Liver (tissue), 9 donors: ENCODE data around the gene GFY. TPM values are rescaled to one million over a fixed set of nuclear protein-coding genes. Genes with fewer than 3 reads are reported as not detected.

Experiments used
- DNase-seq: peaks from one replicate; pipeline ENCODE4 v3.0.0-alpha.2; 2017; ENCODE audit warnings: low spot score
- H3K27ac ChIP-seq, 2 donors: one replicate each; pipeline ENCODE4 v1.7.0; 2013; ENCODE audit warnings: inconsistent platforms in 2 of 2, low read length in 2 of 2, control low read depth in 1 of 2, low read depth in 1 of 2, mild to moderate bottlenecking in 1 of 2
- H3K27me3 ChIP-seq, 4 donors: one replicate each; pipeline versions ENCODE4 v1.6.1 to v1.7.0; 2013; ENCODE audit warnings: low read length in 3 of 4, inconsistent platforms in 1 of 4, mild to moderate bottlenecking in 1 of 4, moderate library complexity in 1 of 4; ENCODE audit not compliant: control insufficient read depth in 4 of 4, insufficient read depth in 4 of 4
- H3K36me3 ChIP-seq, 4 donors: one replicate each; pipeline versions ENCODE4 v1.6.1 to v1.7.0; 2013; ENCODE audit warnings: low read length in 3 of 4, mild to moderate bottlenecking in 3 of 4, low read depth in 1 of 4, moderate library complexity in 1 of 4; ENCODE audit not compliant: control insufficient read depth in 4 of 4, insufficient read depth in 3 of 4
- H3K4me1 ChIP-seq, 4 donors: one replicate each; pipeline versions ENCODE4 v1.6.1 to v1.7.0; 2013; ENCODE audit warnings: low read length in 3 of 4, mild to moderate bottlenecking in 3 of 4, moderate library complexity in 1 of 4; ENCODE audit not compliant: control insufficient read depth in 4 of 4, insufficient read depth in 4 of 4
- H3K4me3 ChIP-seq, 3 donors: one replicate each; pipeline versions ENCODE4 v1.6.1 to v1.7.0; 2013; ENCODE audit warnings: low read length in 3 of 3, control low read depth in 1 of 3, low read depth in 1 of 3, mild to moderate bottlenecking in 1 of 3
- H3K9ac ChIP-seq, 2 donors: one replicate each; pipeline ENCODE4 v1.7.0; 2013; ENCODE audit warnings: low read length in 2 of 2, mild to moderate bottlenecking in 2 of 2, moderate library complexity in 2 of 2, control low read depth in 1 of 2, low read depth in 1 of 2
- H3K9me3 ChIP-seq, 4 donors: one replicate each; pipeline versions ENCODE4 v1.6.1 to v1.7.0; 2013; ENCODE audit warnings: low read length in 3 of 4; ENCODE audit not compliant: control insufficient read depth in 4 of 4
- EGR1 ChIP-seq, 2 donors: IDR thresholded peaks; 2 replicates each; pipeline ENCODE4 v1.6.1; 2016 to 2018; ENCODE audit warnings: antibody characterized with exemption in 2 of 2, low read depth in 2 of 2
- FOXA1 ChIP-seq: IDR thresholded peaks from 2 replicates; pipeline ENCODE4 v1.6.1; 2016; ENCODE audit warnings: antibody characterized with exemption
- FOXA2 ChIP-seq: IDR thresholded peaks from 2 replicates; pipeline ENCODE4 v1.6.1; 2016; ENCODE audit warnings: antibody characterized with exemption
- GABPA ChIP-seq, 2 donors: IDR thresholded peaks in 1 of 2; conservative IDR thresholded peaks in 1 of 2; 2 replicates each; pipeline ENCODE4 v1.6.1; 2016; ENCODE audit warnings: antibody characterized with exemption in 2 of 2, mild to moderate bottlenecking in 1 of 2, moderate library complexity in 1 of 2
- HNF4A ChIP-seq, 2 donors: conservative IDR thresholded peaks; 2 replicates each; pipeline ENCODE4 v1.6.1; 2016; ENCODE audit warnings: antibody characterized with exemption in 2 of 2, mild to moderate bottlenecking in 2 of 2
- HNF4G ChIP-seq: IDR thresholded peaks from 2 replicates; pipeline ENCODE4 v1.6.1; 2016; ENCODE audit warnings: antibody characterized with exemption
- JUND ChIP-seq, 2 donors: IDR thresholded peaks; 2 replicates each; pipeline ENCODE4 v1.6.1; 2016; ENCODE audit warnings: antibody characterized with exemption in 2 of 2
- NR2F2 ChIP-seq: IDR thresholded peaks from 2 replicates; pipeline ENCODE4 v1.6.1; 2016; ENCODE audit warnings: antibody characterized with exemption
- RAD21 ChIP-seq, 2 donors: IDR thresholded peaks; 2 replicates each; pipeline ENCODE4 v1.6.1; 2016; ENCODE audit warnings: antibody characterized with exemption in 2 of 2, mild to moderate bottlenecking in 2 of 2
- RXRA ChIP-seq, 2 donors: IDR thresholded peaks; 2 replicates each; pipeline ENCODE4 v1.6.1; 2017 to 2018; ENCODE audit warnings: antibody characterized with exemption in 2 of 2, mild to moderate bottlenecking in 1 of 2
- SP1 ChIP-seq: IDR thresholded peaks from 2 replicates; pipeline ENCODE4 v1.6.1; 2018; ENCODE audit warnings: antibody characterized with exemption, mild to moderate bottlenecking
- TAF1 ChIP-seq: conservative IDR thresholded peaks from 2 replicates; pipeline ENCODE4 v1.6.1; 2016; ENCODE audit warnings: antibody characterized with exemption, mild to moderate bottlenecking
- YY1 ChIP-seq: IDR thresholded peaks from 2 replicates; pipeline ENCODE4 v1.6.1; 2016; ENCODE audit warnings: antibody characterized with exemption, mild to moderate bottlenecking
- WGBS: extraction: QIAGEN DNeasy Blood & Tissue Kit; methylation state at CpG from one replicate; pipeline ENCODE4 v1.1.7; 2013; 5-methylcytosine and 5-hydroxymethylcytosine counted together
- polyA plus RNA-seq, 2 donors: library from polyadenylated mRNA; stranded (reverse) in 1 of 2; unstranded in 1 of 2; fragments of 200-250 nt in 1 of 2; fragments of >200 nt in 1 of 2; fragmentation: Nextera tagmentation in 1 of 2; extraction: Ambion mirVana in 1 of 2; gene quantifications; one replicate each; pipeline versions ENCODE4 v1.2.1 to v1.2.3, GENCODE V29; 2013 to 2015
- total RNA-seq, 2 donors: library from RNA; depleted of rRNA; stranded (reverse); fragments of >200 nt; gene quantifications; one replicate each; pipeline ENCODE4 v1.2.3, GENCODE V29; 2014
- TF ChIP-seq, protein P1 (sequence below): IDR thresholded peaks from 2 replicates; pipeline ENCODE4 v1.6.1; 2016; ENCODE audit warnings: antibody characterized with exemption
- TF ChIP-seq, protein P2 (sequence below): IDR thresholded peaks from 2 replicates; pipeline ENCODE4 v1.6.1; 2016; ENCODE audit warnings: antibody characterized with exemption, mild to moderate bottlenecking
- TF ChIP-seq, protein P3 (sequence below): IDR thresholded peaks from 2 replicates; pipeline ENCODE4 v1.6.1; 2016; ENCODE audit warnings: antibody characterized with exemption
- TF ChIP-seq, protein P4 (sequence below): IDR thresholded peaks from 2 replicates; pipeline ENCODE4 v1.6.1; 2016; ENCODE audit warnings: antibody characterized with exemption
- TF ChIP-seq, protein P5 (sequence below): fragments of 150-350 bp; IDR thresholded peaks from 2 replicates; pipeline ENCODE4 v1.5.1; 2017; ENCODE audit warnings: improper control_type of control experiment, low read depth, low read length; ENCODE audit not compliant: missing input control
- donor health status: healthy.
- donor health status: healthy.
- donor health status: healthy.
- donor health status: healthy.
- donor health status: healthy.

GFY gene
- total and polyA plus RNA-seq, 4 donors, result not detected

DNA sequence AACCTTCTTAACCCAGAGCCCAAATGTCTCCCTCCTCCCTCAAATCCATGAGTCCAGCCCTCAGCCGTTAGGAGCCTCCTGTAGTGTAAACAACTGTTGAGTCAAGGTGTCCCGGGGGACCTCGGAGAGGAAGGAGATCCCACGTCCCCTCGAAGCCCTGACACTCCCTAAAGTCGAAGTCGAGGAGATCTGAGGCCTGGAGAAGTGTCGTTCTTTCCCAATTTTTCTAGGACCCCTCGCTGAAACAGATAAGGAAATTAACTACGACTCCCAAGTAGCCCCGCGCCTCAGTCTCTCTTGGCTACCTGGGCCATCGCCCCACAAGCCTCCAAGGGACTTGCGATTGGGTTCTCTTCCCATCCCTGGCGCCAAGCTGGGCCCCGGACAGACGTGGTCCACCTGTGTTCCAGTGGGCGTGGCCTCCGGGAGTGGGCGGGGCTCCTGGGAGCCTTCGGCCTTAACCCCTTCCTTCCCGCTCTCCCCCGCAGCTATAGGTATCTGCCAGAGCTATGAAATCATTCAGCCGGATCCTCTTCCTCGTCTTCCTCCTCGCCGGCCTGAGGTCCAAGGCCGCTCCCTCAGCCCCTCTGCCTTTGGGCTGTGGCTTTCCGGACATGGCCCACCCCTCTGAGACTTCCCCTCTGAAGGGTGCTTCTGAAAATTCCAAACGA lies 869 bp downstream of the GFY start:
- Histone ChIP-seq H3K9me3 (no peaks in the 10 kb centered on the region), H3K27me3 (peaks cover 6 to 35% (median 18%) of the 10 kb centered on the region in 4 donors), H3K36me3 (no peaks in the 10 kb centered on the region), H3K4me3 (no peak overlapping the region), H3K9ac (no peak overlapping the region), H3K4me1 (peaks cover 5 to 11% (median 7%) of the 10 kb centered on the region in 4 donors), H3K27ac (no peak overlapping the region)
- TF ChIP-seq EGR1 (IDR thresholded peaks at IDR 0.05; ENCODE audit: low read depth in 2 of 2), result no peak
- TF ChIP-seq, protein P1, sequence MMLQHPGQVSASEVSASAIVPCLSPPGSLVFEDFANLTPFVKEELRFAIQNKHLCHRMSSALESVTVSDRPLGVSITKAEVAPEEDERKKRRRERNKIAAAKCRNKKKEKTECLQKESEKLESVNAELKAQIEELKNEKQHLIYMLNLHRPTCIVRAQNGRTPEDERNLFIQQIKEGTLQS, result no peak
- TF ChIP-seq GABPA (IDR thresholded peaks at IDR 0.05 in 1 of 2, conservative IDR thresholded peaks at IDR 0.05 in 1 of 2), result no peak
- TF ChIP-seq JUND (IDR thresholded peaks at IDR 0.05), result no peak
- TF ChIP-seq HNF4A (conservative IDR thresholded peaks at IDR 0.05), result no peak
- TF ChIP-seq YY1, result no peak
- TF ChIP-seq, protein P2, sequence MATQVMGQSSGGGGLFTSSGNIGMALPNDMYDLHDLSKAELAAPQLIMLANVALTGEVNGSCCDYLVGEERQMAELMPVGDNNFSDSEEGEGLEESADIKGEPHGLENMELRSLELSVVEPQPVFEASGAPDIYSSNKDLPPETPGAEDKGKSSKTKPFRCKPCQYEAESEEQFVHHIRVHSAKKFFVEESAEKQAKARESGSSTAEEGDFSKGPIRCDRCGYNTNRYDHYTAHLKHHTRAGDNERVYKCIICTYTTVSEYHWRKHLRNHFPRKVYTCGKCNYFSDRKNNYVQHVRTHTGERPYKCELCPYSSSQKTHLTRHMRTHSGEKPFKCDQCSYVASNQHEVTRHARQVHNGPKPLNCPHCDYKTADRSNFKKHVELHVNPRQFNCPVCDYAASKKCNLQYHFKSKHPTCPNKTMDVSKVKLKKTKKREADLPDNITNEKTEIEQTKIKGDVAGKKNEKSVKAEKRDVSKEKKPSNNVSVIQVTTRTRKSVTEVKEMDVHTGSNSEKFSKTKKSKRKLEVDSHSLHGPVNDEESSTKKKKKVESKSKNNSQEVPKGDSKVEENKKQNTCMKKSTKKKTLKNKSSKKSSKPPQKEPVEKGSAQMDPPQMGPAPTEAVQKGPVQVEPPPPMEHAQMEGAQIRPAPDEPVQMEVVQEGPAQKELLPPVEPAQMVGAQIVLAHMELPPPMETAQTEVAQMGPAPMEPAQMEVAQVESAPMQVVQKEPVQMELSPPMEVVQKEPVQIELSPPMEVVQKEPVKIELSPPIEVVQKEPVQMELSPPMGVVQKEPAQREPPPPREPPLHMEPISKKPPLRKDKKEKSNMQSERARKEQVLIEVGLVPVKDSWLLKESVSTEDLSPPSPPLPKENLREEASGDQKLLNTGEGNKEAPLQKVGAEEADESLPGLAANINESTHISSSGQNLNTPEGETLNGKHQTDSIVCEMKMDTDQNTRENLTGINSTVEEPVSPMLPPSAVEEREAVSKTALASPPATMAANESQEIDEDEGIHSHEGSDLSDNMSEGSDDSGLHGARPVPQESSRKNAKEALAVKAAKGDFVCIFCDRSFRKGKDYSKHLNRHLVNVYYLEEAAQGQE, result no peak
- no peak for TF ChIP-seq RAD21 (IDR thresholded peaks at IDR 0.05)
- TF ChIP-seq TAF1, result no peak
- no peak for TF ChIP-seq HNF4G
- TF ChIP-seq, protein P3, sequence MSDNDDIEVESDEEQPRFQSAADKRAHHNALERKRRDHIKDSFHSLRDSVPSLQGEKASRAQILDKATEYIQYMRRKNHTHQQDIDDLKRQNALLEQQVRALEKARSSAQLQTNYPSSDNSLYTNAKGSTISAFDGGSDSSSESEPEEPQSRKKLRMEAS, result no peak
- TF ChIP-seq FOXA2, result no peak
- no peak for TF ChIP-seq FOXA1
- no peak for TF ChIP-seq SP1
- no peak for TF ChIP-seq RXRA (IDR thresholded peaks at IDR 0.05)
- TF ChIP-seq, protein P4, sequence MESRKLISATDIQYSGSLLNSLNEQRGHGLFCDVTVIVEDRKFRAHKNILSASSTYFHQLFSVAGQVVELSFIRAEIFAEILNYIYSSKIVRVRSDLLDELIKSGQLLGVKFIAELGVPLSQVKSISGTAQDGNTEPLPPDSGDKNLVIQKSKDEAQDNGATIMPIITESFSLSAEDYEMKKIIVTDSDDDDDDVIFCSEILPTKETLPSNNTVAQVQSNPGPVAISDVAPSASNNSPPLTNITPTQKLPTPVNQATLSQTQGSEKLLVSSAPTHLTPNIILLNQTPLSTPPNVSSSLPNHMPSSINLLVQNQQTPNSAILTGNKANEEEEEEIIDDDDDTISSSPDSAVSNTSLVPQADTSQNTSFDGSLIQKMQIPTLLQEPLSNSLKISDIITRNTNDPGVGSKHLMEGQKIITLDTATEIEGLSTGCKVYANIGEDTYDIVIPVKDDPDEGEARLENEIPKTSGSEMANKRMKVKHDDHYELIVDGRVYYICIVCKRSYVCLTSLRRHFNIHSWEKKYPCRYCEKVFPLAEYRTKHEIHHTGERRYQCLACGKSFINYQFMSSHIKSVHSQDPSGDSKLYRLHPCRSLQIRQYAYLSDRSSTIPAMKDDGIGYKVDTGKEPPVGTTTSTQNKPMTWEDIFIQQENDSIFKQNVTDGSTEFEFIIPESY, result no peak
- TF ChIP-seq, protein P5, sequence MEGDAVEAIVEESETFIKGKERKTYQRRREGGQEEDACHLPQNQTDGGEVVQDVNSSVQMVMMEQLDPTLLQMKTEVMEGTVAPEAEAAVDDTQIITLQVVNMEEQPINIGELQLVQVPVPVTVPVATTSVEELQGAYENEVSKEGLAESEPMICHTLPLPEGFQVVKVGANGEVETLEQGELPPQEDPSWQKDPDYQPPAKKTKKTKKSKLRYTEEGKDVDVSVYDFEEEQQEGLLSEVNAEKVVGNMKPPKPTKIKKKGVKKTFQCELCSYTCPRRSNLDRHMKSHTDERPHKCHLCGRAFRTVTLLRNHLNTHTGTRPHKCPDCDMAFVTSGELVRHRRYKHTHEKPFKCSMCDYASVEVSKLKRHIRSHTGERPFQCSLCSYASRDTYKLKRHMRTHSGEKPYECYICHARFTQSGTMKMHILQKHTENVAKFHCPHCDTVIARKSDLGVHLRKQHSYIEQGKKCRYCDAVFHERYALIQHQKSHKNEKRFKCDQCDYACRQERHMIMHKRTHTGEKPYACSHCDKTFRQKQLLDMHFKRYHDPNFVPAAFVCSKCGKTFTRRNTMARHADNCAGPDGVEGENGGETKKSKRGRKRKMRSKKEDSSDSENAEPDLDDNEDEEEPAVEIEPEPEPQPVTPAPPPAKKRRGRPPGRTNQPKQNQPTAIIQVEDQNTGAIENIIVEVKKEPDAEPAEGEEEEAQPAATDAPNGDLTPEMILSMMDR, result no peak
- no peak for TF ChIP-seq NR2F2
- no peak for DNase-seq
- 4% methylated on average over 30 of the region's 30 CpGs for WGBS
